ENCODE measurements around the gene TMTC3. TPM values are rescaled to one million over a fixed set of nuclear protein-coding genes. Genes with fewer than 3 reads are reported as not detected.

Gene TMTC3
- total and polyA plus RNA-seq, 2 of the 8 experiments (the other 6 are each of a cell fraction or from before 2014, with no cell fraction given) = 7.0 to 45.1 TPM

DNA sequence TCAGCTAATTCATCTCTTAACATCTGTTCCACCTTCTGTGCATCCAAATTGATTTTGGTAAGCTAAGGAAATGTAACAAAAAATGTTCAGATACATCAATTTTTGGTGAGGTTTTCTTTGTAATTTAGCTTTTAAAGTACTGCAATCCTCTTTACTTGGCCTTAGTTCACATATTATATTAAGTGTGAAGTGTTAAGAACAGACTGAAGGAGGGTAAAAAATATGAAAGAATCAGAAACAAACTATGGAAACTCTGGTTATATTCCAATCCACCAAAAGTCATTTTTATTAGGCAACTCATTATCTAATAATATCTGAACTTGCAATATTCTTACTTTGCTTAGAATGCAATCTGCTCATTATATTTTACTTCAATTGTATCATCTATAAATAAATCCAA is 49.3 kb upstream of the TMTC3 start (continued):
- no peak for TF ChIP-seq RAD21 (IDR thresholded peaks at IDR 0.05 in 1 of 2, conservative IDR thresholded peaks at IDR 0.05 in 1 of 2; ENCODE audit: low read depth in 2 of 2, low read length in 2 of 2)
- no peak for TF ChIP-seq GTF2F1 (IDR thresholded peaks at IDR 0.05; ENCODE audit: borderline replicate concordance, low read depth, low read length)

Data from H1 (cell line).